H1 (cell line): Measurements from ENCODE around the gene DHX29. TPM values are rescaled to one million over a fixed set of nuclear protein-coding genes. Genes with fewer than 3 reads are reported as not detected.

Experiments
- polyA plus RNA-seq, 7 experiments: library from polyadenylated mRNA; depleted of rRNA in 3 of 7; stranded (reverse) in 5 of 7; unstranded in 2 of 7; fragments of >200 nt in 5 of 7; fragments of 200-250 nt in 2 of 7; gene quantifications; 1 replicate in 5 of 7; 2 replicates in 1 of 7; 4 replicates in 1 of 7; pipeline versions ENCODE4 v1.2.1 to v1.2.3, GENCODE V29; 2011 to 2013; ENCODE audit warnings: missing spikeins in 2 of 7, mixed read lengths in 2 of 7
- total RNA-seq: library from RNA; stranded (reverse); fragmentation: NEBNext Ultra II Directional; extraction: Animal tissue kit (Norgen Biotek cat#: 25700); gene quantifications from 2 replicates; pipeline ENCODE4 v1.2.1, GENCODE V29; 2021
- TF ChIP-seq, protein P1 (sequence below): IDR thresholded peaks from 2 replicates; pipeline ENCODE4 v1.6.1; 2011; ENCODE audit warnings: low read depth, mild to moderate bottlenecking, low read length; ENCODE audit not compliant: insufficient read depth

The DHX29 gene
- total and polyA plus RNA-seq, 2 of the 8 experiments (the other 6 are each of a cell fraction or from before 2014, with no cell fraction given): 3.4 to 32.1 TPM

DNA sequence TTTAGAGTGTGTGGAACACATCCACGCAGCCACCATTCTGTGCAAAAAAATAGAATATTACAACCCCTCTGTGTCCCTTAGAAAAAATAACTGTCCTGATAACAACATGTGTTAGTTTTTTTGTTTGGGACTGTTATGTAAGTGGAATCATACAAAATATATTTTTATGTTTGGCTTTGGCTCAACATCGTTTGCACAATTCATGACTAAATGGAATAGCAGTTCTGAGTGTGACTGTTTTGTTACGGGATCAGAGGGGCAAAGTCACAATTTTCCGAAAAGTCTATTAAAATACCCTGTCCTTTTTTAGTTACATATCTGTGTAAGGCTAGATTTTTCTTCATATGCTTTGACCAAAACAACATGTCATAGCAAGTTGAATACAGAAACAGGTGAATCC is 13.1 kb upstream of the DHX29 start (continued):
- TF ChIP-seq, protein P1, sequence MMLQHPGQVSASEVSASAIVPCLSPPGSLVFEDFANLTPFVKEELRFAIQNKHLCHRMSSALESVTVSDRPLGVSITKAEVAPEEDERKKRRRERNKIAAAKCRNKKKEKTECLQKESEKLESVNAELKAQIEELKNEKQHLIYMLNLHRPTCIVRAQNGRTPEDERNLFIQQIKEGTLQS: no peak
